ENCODE data around the gene FCHO1.

The FCHO1 gene

DNA sequence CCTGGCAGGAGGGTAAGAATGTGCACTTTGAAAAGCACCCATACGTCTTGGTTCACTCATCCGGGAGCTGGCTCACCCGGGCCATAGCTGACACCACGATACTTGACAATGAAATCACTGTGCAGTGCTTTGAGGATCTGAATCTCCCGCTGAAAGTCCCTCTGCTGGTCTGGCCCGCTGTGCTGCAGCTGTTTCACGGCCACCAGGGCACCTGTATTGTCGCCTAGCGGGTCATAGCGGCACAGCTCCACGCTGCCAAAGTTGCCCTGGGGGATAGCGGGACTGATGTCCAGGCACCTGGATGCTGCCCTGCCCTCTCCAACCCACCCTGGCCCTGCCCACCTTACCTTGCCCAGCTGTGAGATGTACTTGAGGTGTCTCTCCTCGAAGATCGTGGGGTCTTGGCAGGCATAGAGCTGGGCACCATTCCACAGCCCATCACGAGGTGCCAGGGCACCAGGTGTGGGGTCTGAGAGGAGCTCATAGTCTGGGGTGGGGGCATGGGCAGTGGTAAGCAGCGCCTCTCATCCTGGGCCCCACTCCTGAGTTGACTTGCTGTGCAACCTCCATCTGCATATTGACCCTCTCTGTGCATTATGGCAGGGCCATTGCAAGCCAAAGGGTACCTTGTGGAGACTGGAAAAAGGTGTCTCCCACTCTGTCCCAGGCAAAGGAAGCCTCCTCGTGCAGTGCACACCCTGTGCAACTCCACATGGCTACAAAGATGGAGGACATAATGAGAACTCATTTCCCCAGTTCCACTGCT is 81.3 kb downstream of the FCHO1 start:
- no peak for DNase-seq

DNA sequence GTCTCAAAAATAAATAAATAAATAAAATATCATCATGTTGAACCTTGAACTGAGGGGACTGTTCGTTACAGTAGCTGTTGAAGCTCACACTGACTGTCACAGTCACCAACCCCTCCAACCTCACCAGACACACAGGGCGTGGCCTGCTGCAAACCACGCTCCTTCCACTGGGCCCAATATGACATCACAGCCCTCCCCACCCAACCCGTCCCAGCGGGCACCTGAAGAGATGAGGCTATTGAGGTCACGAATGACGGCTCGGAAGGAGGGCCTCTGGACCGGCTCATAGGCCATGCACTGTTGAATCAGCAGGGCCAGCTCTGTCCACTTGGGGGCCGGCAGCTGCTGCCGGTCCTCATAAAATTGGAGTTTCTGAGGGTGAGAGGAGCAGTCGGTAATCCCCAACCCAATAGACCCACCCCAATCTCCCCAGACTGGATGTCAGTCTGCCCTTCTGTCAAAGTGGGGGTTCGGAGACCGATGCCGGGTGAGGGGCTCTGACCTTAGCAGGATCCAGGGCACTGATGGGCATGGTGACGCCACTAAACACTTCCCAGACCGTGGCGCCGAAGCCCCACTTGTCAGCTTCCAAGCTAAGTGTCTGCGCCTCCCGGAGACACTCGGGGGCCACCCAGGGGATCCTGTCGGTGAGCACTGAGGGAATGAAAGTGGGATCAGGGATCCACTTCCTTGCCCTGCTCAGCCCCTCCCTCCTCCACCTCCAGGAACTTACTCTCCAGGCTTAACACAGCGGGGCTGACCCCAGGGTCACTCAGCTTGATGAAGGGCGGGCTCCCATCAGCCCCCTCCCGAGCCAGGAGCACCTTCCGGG is 83.3 kb downstream of the FCHO1 start:
- DNase-seq = peak in 1 of 5 experiments; percentile 58

DNA sequence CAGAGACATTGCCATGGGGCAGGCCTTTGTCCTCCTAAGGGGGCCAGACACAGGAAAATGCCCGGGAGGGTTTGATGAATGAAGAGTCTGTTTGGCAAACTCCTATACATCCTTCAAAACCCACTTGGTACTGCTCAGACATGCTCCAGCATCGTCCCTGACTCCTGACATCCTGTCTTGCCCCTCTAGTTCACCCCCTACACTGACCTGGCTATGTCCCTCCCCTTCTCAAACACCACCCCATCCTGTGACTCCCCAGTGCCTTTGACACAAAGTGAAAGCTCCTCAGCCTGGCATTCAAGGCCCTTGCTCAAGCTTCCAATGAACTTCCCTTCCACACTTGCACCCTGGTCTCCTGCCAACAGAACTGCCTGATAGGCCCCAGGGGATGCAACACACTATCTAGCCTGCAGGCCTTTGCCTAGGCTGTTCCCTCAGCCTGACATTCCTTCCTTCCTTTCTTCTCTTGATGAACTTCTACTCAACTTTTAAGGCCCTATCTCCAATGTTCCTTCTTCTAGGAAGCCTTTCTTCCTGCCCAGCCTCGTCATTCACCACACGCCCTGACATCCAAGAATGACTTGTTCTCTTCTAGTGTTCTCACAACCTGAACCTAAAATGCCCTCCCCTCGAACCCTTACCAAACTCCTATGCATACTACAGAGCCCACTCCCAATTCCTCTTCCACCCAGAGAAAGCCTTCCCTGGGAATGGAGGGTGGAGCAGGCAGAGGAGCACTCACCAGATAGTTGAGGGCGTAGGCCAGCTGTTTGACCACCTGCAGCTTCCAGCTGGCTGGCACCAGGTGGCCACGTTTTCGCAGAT is 84.1 kb downstream of the FCHO1 start:
- DNase-seq = no peak

DNA sequence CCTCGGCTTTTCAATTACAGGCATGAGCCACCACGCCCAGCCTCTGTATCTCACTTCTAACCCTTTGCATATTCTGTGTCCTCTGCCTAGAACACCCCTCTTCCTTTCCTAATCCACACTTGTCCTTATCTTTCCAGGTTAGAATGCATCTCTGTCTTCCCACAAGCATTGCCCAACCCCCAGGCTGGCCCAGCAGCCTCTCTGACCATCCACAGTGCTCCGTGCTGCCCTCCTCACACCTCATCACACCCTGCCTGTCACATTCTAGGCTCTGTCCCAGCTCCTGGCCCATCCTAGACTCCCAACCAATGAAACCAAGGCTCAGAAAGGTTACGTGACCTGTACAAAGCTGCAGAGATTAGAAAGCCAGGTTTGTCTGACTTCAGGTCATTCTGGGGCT is 85.3 kb downstream of the FCHO1 start:
- DNase-seq = no peak

DNA sequence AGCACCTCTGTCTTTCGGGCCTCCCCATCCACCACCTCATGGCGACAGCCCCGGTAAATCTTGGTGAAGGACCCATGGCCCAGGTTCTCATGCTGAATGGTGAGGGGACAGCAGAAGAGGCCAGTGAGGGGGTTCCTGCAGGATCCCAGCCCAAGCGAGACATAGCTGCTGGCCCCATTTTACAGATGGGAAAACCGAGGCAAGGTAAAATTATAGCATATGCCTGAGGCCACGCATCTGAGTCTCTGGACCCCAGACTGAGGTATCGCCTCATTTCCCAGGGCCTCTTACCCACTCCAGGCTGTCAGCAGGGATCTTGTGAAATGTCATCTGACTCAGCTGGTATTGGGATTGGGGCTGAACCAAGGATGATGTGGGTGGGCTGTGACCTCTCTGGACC is 86.7 kb downstream of the FCHO1 start:
- DNase-seq = no peak
